ENCODE data around the gene DMRTC2. TPM values are rescaled to one million over a fixed set of nuclear protein-coding genes. Genes with fewer than 3 reads are reported as not detected.

The DMRTC2 gene
- total and polyA plus RNA-seq, 8 donors = not detected

DNA sequence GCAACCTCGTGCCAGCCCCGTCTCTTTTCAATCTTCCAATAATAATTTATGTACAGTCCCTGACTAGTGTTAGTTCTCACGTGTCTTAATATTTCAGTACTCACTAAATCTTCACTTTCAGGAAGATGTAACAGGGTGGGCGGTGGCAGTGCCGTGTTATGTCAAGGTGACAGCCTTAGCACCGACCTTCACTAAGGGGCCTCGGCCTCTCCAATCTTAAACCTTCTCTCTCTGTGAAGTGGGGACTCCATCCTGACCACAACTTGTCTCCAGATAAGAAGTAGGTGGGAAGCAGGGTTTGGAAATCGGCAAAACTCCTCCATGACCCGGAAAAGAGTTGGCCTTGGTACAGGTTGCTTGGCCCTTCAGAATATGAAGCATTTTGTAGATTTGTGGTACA is 17.0 kb downstream of the DMRTC2 start:
- intact Hi-C loops (cut with DNase I; ENCODE audit: low total_unique reads) = no loop called here
- WGBS, 5 donors = 41 to 60% (median 47%) methylated on average over 9 of the region's 9 CpGs

DNA sequence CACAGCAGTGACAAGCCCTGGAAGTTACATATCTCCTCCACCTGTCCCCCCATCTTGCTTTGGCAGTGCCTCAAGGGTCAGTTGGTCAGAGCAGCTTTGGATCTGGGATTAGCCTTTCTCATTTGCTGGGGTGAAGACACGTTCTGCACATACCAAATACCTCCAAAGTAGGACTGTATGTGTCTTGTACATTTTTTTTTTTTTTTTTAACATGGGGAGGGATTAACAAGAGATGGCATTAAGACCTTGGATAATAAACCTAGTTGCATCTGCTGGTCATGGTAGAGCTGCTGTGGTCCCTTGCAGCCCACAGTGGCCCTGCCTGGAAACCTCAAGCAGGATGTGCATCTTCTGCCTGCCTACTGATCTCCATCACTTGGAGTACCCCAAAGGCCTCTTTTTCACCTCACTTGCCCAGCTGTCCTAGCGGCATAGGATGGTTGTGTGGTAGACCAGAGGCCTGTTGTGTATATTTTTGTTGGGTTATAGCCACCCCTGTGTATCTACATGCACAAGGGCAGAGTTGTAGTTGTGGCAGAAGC is 17.7 kb downstream of the DMRTC2 start:
- TF ChIP-seq POLR2A (IDR thresholded peaks at IDR 0.05) (no peak), POLR2AphosphoS5 (IDR thresholded peaks at IDR 0.05) (no peak)
- TF ChIP-seq, protein P1, sequence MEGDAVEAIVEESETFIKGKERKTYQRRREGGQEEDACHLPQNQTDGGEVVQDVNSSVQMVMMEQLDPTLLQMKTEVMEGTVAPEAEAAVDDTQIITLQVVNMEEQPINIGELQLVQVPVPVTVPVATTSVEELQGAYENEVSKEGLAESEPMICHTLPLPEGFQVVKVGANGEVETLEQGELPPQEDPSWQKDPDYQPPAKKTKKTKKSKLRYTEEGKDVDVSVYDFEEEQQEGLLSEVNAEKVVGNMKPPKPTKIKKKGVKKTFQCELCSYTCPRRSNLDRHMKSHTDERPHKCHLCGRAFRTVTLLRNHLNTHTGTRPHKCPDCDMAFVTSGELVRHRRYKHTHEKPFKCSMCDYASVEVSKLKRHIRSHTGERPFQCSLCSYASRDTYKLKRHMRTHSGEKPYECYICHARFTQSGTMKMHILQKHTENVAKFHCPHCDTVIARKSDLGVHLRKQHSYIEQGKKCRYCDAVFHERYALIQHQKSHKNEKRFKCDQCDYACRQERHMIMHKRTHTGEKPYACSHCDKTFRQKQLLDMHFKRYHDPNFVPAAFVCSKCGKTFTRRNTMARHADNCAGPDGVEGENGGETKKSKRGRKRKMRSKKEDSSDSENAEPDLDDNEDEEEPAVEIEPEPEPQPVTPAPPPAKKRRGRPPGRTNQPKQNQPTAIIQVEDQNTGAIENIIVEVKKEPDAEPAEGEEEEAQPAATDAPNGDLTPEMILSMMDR (IDR thresholded peaks at IDR 0.05) = no peak
- Histone ChIP-seq H3K9me3 (no peaks in the 10 kb centered on the region), H3K36me3 (peaks cover 53 to 67% (median 64%) of the 10 kb centered on the region in 4 donors), H3K4me3 (peak overlapping the region in 2 of 4 donors; percentile 78 to 79), H3K27ac (peak overlapping the region in 1 of 5 donors; percentile 7), H3K4me1 (peaks cover 27 to 79% (median 74%) of the 10 kb centered on the region in 4 donors), H3K27me3 (no peaks in the 10 kb centered on the region)
- intact Hi-C loops (cut with DNase I; ENCODE audit: low total_unique reads) = no loop called here
- DNase-seq = no peak
- 49 to 67% (median 55%) methylated on average over 2 of the region's 2 CpGs for WGBS, 5 donors

More for the DNA sequence above, 17.0 kb downstream of the DMRTC2 start:
- TF ChIP-seq POLR2A (IDR thresholded peaks at IDR 0.05) = no peak
- TF ChIP-seq EP300 (IDR thresholded peaks at IDR 0.05) = no peak
- no peak for TF ChIP-seq POLR2AphosphoS5 (IDR thresholded peaks at IDR 0.05)
- TF ChIP-seq, protein P1 (IDR thresholded peaks at IDR 0.05) = no peak
- DNase-seq = no peak
- no peak overlapping the region for H3K27ac ChIP-seq
- peaks cover 27 to 72% (median 68%) of the 10 kb centered on the region in 4 donors for H3K4me1 ChIP-seq
- no peaks in the 10 kb centered on the region for H3K27me3 ChIP-seq
- H3K4me3 ChIP-seq = peak overlapping the region in 2 of 4 donors; percentile 78 to 79
- peaks cover 51 to 60% (median 57%) of the 10 kb centered on the region in 4 donors for H3K36me3 ChIP-seq
- no peaks in the 10 kb centered on the region for H3K9me3 ChIP-seq

DNA sequence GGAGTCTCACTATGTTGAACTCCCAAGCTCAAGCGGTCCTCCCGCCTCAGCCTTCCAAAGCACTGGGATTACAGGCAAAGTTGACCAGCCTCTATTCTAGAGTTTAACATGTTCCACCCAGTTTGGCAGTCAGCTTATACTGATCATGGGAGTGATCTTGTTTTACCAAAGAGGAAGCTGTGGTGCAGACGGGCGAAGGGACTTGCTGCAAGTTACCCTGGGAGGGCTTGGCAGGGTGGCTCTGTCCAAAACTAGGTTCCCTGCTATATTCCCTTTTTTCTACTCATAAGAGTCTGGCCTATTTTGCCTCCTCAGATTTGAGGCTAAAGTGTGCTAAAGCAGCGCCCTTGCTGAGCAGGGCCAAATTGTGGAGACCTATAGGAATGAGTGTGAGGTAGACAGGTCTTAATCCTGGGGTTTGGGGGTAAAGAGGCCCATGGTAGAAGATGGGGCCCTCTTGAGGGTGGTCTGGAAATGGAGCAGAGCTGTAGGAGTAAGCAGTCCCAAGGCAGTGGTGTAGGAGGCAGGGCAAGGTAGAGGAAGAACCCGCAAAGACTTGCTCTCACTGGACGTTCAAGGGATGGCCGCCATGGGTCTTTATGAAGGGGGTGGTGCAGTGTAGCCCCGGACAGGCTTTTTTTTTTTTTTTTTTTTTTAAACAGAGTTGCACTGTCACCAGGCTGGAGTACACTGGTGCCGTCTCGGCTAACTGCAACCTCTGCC is 18.5 kb downstream of the DMRTC2 start:
- TF ChIP-seq EP300 (IDR thresholded peaks at IDR 0.05) = no peak
- TF ChIP-seq, protein P1 (IDR thresholded peaks at IDR 0.05) = no peak
- TF ChIP-seq POLR2AphosphoS5 (IDR thresholded peaks at IDR 0.05) = no peak
- TF ChIP-seq POLR2A (IDR thresholded peaks at IDR 0.05) = no peak
- H3K4me1 ChIP-seq = peaks cover 27 to 86% (median 83%) of the 10 kb centered on the region in 4 donors
- H3K9me3 ChIP-seq = no peaks in the 10 kb centered on the region
- H3K36me3 ChIP-seq = peaks cover 54 to 76% (median 72%) of the 10 kb centered on the region in 4 donors
- H3K4me3 ChIP-seq = peak overlapping the region in 1 of 4 donors; percentile 78
- WGBS, 5 donors = 76 to 82% (median 78%) methylated on average over 11 of the region's 11 CpGs
- no peak for DNase-seq
- H3K27me3 ChIP-seq = no peaks in the 10 kb centered on the region
- H3K27ac ChIP-seq = peak overlapping the region in 1 of 5 donors; percentile 7
- intact Hi-C loops (cut with DNase I; ENCODE audit: low total_unique reads) = no loop called here

DNA sequence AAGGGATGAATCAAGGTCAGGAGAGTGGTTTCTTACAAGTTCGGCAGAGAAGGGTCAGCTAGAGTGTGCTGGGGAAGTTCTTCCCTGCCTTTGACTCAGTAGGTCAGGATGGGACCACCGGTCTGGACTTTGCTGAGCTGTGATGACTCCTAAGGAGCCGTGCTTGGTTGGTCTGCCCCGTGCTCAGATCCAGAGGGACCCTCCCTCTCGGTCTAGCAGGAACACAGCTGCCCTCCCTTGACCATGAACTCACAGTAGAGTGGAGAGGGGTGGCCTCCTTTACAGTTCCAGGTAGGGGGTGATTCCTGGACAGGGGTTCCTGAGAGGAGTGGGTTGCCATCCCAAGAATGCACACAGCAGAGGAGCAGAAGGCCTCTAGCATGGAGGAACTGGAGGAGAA is 19.5 kb downstream of the DMRTC2 start:
- no peak for DNase-seq
- Histone ChIP-seq H3K9me3 (no peaks in the 10 kb centered on the region), H3K27me3 (no peaks in the 10 kb centered on the region), H3K4me1 (peaks cover 24 to 88% (median 83%) of the 10 kb centered on the region in 4 donors), H3K36me3 (peaks cover 62 to 86% (median 82%) of the 10 kb centered on the region in 4 donors), H3K4me3 (no peak overlapping the region), H3K27ac (no peak overlapping the region)
- intact Hi-C loops (cut with DNase I; ENCODE audit: low total_unique reads) = no loop called here
- WGBS, 5 donors = 65 to 86% (median 79%) methylated on average over 5 of the region's 5 CpGs
- TF ChIP-seq EP300 (IDR thresholded peaks at IDR 0.05) (no peak), POLR2AphosphoS5 (IDR thresholded peaks at IDR 0.05) (no peak), POLR2A (IDR thresholded peaks at IDR 0.05) (no peak)
- TF ChIP-seq, protein P1 (IDR thresholded peaks at IDR 0.05) = no peak
